ENCODE data around the gene SLC7A4. TPM values are rescaled to one million over a fixed set of nuclear protein-coding genes. Genes with fewer than 3 reads are reported as not detected.

SLC7A4 gene
- total RNA-seq, 1 donor from 2014 or later = 1.1 TPM

- H3K4me1 Mint-ChIP-seq (ENCODE audit: low read depth) = no peaks in the 10 kb centered on the region
- no peaks in the 10 kb centered on the region for H3K9me3 Mint-ChIP-seq (ENCODE audit: low read depth)
- no peak for DNase-seq (ENCODE audit: low spot score, unreplicated experiment)
- H3K27me3 Mint-ChIP-seq = peaks cover 32% of the 10 kb centered on the region
- no peaks in the 10 kb centered on the region for H3K36me3 Mint-ChIP-seq (ENCODE audit: insufficient read depth)
- H3K4me3 Mint-ChIP-seq (ENCODE audit: low read depth) = no peak overlapping the region
- H3K27ac Mint-ChIP-seq = no peak overlapping the region
- TF ChIP-seq CTCF (IDR thresholded peaks at IDR 0.05; ENCODE audit: unreplicated experiment) = no peak
Observed at GRCh38 chr22:21030621-21031544, 1.5 kb downstream of the SLC7A4 start.

- Mint-ChIP-seq H3K27ac (no peak overlapping the region), H3K4me3 (ENCODE audit: low read depth) (no peak overlapping the region), H3K27me3 (peaks cover 28% of the 10 kb centered on the region)
Observed at GRCh38 chr22:21030032-21030431, 2.3 kb downstream of the SLC7A4 start.

GRCh38 chr22:21029486-21030025 is 2.8 kb downstream of the SLC7A4 start:
- H3K36me3 Mint-ChIP-seq (ENCODE audit: insufficient read depth) = no peaks in the 10 kb centered on the region
- H3K27ac Mint-ChIP-seq = no peak overlapping the region
- no peak for TF ChIP-seq CTCF (IDR thresholded peaks at IDR 0.05; ENCODE audit: unreplicated experiment)
- peak overlapping the region; percentile 18 for H3K4me3 Mint-ChIP-seq (ENCODE audit: low read depth)
- no peaks in the 10 kb centered on the region for H3K9me3 Mint-ChIP-seq (ENCODE audit: low read depth)
- H3K27me3 Mint-ChIP-seq = peaks cover 26% of the 10 kb centered on the region
- no peak for DNase-seq (ENCODE audit: low spot score, unreplicated experiment)
- H3K4me1 Mint-ChIP-seq (ENCODE audit: low read depth) = no peaks in the 10 kb centered on the region

More at GRCh38 chr22:21030032-21030431, 2.3 kb downstream of the SLC7A4 start:
- H3K36me3 Mint-ChIP-seq (ENCODE audit: insufficient read depth) = no peaks in the 10 kb centered on the region
- DNase-seq (ENCODE audit: low spot score, unreplicated experiment) = no peak
- no peaks in the 10 kb centered on the region for H3K4me1 Mint-ChIP-seq (ENCODE audit: low read depth)
- no peak for TF ChIP-seq CTCF (IDR thresholded peaks at IDR 0.05; ENCODE audit: unreplicated experiment)
- no peaks in the 10 kb centered on the region for H3K9me3 Mint-ChIP-seq (ENCODE audit: low read depth)

GRCh38 chr22:21028277-21029251 is 3.8 kb downstream of the SLC7A4 start:
- no peaks in the 10 kb centered on the region for H3K36me3 Mint-ChIP-seq (ENCODE audit: insufficient read depth)
- TF ChIP-seq CTCF (IDR thresholded peaks at IDR 0.05; ENCODE audit: unreplicated experiment) = no peak
- DNase-seq (ENCODE audit: low spot score, unreplicated experiment) = no peak

More at GRCh38 chr22:21028277-21029251, 3.8 kb downstream of the SLC7A4 start:
- H3K9me3 Mint-ChIP-seq (ENCODE audit: low read depth) = no peaks in the 10 kb centered on the region
- no peak overlapping the region for H3K27ac Mint-ChIP-seq
- H3K27me3 Mint-ChIP-seq = peaks cover 19% of the 10 kb centered on the region
- H3K4me1 Mint-ChIP-seq (ENCODE audit: low read depth) = no peaks in the 10 kb centered on the region
- H3K4me3 Mint-ChIP-seq (ENCODE audit: low read depth) = no peak overlapping the region
